ENCODE results near the gene USHBP1. TPM values are rescaled to one million over a fixed set of nuclear protein-coding genes. Genes with fewer than 3 reads are reported as not detected.

USHBP1 gene
- total RNA-seq, 4 donors from 2014 or later, result 1.6 to 11.6 (median 2.5) TPM

GRCh38 chr19:17309198-17309964 is 44.8 kb upstream of the USHBP1 start, which contains the start of gene DDA1:
Gene DDA1 (plus strand): TSS chr19:17309563. CDS start chr19:17309655, 92 bp downstream.
- peak; percentile 56 to 86 for TF ChIP-seq POLR2A (IDR thresholded peaks at IDR 0.05)
- TF ChIP-seq, protein P1, sequence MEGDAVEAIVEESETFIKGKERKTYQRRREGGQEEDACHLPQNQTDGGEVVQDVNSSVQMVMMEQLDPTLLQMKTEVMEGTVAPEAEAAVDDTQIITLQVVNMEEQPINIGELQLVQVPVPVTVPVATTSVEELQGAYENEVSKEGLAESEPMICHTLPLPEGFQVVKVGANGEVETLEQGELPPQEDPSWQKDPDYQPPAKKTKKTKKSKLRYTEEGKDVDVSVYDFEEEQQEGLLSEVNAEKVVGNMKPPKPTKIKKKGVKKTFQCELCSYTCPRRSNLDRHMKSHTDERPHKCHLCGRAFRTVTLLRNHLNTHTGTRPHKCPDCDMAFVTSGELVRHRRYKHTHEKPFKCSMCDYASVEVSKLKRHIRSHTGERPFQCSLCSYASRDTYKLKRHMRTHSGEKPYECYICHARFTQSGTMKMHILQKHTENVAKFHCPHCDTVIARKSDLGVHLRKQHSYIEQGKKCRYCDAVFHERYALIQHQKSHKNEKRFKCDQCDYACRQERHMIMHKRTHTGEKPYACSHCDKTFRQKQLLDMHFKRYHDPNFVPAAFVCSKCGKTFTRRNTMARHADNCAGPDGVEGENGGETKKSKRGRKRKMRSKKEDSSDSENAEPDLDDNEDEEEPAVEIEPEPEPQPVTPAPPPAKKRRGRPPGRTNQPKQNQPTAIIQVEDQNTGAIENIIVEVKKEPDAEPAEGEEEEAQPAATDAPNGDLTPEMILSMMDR (IDR thresholded peaks at IDR 0.05), result no peak
- H3K27ac ChIP-seq, result peak within 1 kb of the TSS; percentile 78 to 88 (median 80)
- no peaks in the 10 kb centered on the region for H3K27me3 ChIP-seq
- H3K9me3 ChIP-seq, result no peaks in the 10 kb centered on the region
- peak within 1 kb of the TSS; percentile 78 to 94 (median 87) for H3K4me3 ChIP-seq
- peaks cover 0 to 53% (median 15%) of the 10 kb centered on the region in 4 donors for H3K4me1 ChIP-seq
- H3K36me3 ChIP-seq, result peaks cover 0 to 22% (median 0%) of the 10 kb centered on the region in 3 donors
- DNase-seq, result peak; percentile 97 to 100 (median 100)

DNA sequence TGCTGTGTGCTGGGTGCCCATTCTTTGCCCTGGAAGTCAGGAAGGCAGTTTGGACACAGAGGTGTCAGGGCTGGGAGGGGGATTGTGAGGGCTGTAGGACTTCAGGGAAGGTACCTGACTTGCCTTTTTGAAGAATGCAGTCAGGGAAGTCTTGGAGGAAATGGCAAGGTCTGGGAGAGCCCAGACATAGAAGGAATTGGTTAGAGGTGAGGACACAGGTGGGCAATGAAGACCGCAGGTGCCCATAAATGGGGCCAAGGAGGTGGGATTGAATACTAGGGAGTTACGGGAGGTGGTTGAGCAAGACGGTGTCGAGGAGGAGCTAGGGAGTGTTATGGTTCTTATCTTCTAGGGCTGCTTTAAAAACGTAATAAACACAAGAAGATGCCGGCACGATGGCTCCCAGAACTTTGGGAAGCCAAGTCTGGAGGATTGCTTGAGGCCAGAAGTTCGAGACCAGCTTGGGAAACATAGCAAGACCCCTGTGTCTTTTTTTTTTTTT is 43.4 kb upstream of the USHBP1 start:
- peaks cover 0 to 65% (median 17%) of the 10 kb centered on the region in 4 donors for H3K4me1 ChIP-seq
- TF ChIP-seq, protein P1 (IDR thresholded peaks at IDR 0.05), result no peak
- no peak for TF ChIP-seq POLR2A (IDR thresholded peaks at IDR 0.05)

GRCh38 chr19:17306285-17306714 is 41.8 kb upstream of the USHBP1 start:
- Histone ChIP-seq H3K27ac (peak overlapping the region; percentile 81 to 96 (median 93)), H3K4me3 (peak overlapping the region; percentile 53 to 86 (median 74)), H3K9me3 (no peaks in the 10 kb centered on the region), H3K4me1 (peaks cover 0 to 62% (median 16%) of the 10 kb centered on the region in 4 donors), H3K36me3 (no peaks in the 10 kb centered on the region), H3K27me3 (no peaks in the 10 kb centered on the region)
- no peak for TF ChIP-seq POLR2A (IDR thresholded peaks at IDR 0.05)
- TF ChIP-seq, protein P1 (IDR thresholded peaks at IDR 0.05), result no peak
- no peak for DNase-seq

More for the DNA sequence above, 43.4 kb upstream of the USHBP1 start:
- Histone ChIP-seq H3K27ac (no peak overlapping the region), H3K9me3 (no peaks in the 10 kb centered on the region), H3K27me3 (no peaks in the 10 kb centered on the region), H3K36me3 (peaks cover 0 to 13% (median 0%) of the 10 kb centered on the region in 3 donors), H3K4me3 (no peak overlapping the region)
- no peak for DNase-seq

- peak within 1 kb of the TSS; percentile 81 to 96 (median 93) for H3K27ac ChIP-seq
- H3K9me3 ChIP-seq, result no peaks in the 10 kb centered on the region
- TF ChIP-seq, protein P1 (IDR thresholded peaks at IDR 0.05), result peak; percentile 72 to 98 (median 88)
- TF ChIP-seq POLR2A (IDR thresholded peaks at IDR 0.05), result peak; percentile 44 to 94
- no peaks in the 10 kb centered on the region for H3K27me3 ChIP-seq
- peak within 1 kb of the TSS; percentile 53 to 86 (median 74) for H3K4me3 ChIP-seq
- H3K36me3 ChIP-seq, result peaks cover 0 to 5% (median 0%) of the 10 kb centered on the region in 3 donors
- DNase-seq, result peak; percentile 97 to 99 (median 98)
- H3K4me1 ChIP-seq, result peaks cover 0 to 56% (median 13%) of the 10 kb centered on the region in 4 donors
Measured at GRCh38 chr19:17305517-17306284, 41.2 kb upstream of the USHBP1 start, which contains the start of gene MRPL34. Gene MRPL34 (plus strand): TSS chr19:17305872. CDS start chr19:17305893, 21 bp downstream.

DNA sequence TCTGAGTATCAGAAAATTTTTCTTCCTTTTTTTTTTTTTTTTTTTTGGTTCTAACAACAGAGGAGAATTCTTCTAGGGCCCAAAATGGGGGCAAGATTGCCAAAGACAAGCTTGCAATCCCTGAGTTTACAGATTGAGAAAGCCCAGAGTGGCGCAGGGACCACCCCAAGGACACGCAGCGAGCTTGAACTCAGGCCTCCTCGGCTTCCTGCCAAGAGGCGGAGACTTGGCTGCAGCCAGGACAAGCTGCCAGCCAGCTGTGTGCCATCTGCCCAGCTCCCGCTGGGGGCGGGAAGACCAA is 40.6 kb upstream of the USHBP1 start:
- H3K9me3 ChIP-seq, result no peaks in the 10 kb centered on the region
- peak overlapping the region; percentile 53 to 86 (median 74) for H3K4me3 ChIP-seq
- no peak for DNase-seq
- H3K27me3 ChIP-seq, result no peaks in the 10 kb centered on the region
- peaks cover 0 to 7% (median 0%) of the 10 kb centered on the region in 3 donors for H3K36me3 ChIP-seq
- TF ChIP-seq, protein P1 (IDR thresholded peaks at IDR 0.05), result no peak
- peaks cover 0 to 51% (median 9%) of the 10 kb centered on the region in 4 donors for H3K4me1 ChIP-seq
- H3K27ac ChIP-seq, result peak overlapping the region; percentile 18 to 96 (median 93)

Data from Peyer's patch (tissue), 4 donors.